Heart left ventricle (tissue), 16 donors: ENCODE results near the gene SPTLC3. TPM values are rescaled to one million over a fixed set of nuclear protein-coding genes. Genes with fewer than 3 reads are reported as not detected.

Experiments used
- ATAC-seq, 4 donors: fragments of 200-7000 bp; cut with Tn5 transposase; one replicate each; pipeline ENCODE4 v1.9.1; 2020 to 2022; ENCODE audit warnings: moderate library complexity in 4 of 4, mild to moderate bottlenecking in 3 of 4, moderate number of reproducible peaks in 1 of 4
- DNase-seq, 5 donors: peaks; one replicate each; pipeline ENCODE4 v3.0.0-alpha.2; 2020
- H3K27ac ChIP-seq, 12 donors: fragments of 200-600 bp; sonication (generic) in 4 of 12; one replicate each; pipeline versions ENCODE4 v1.5.0 to v1.8.0; 2016 to 2022; ENCODE audit warnings: mild to moderate bottlenecking in 2 of 12
- H3K27me3 ChIP-seq, 9 donors: fragments of 200-600 bp; sonication (generic) in 2 of 9; one replicate each; pipeline versions ENCODE4 v1.5.1 to v1.8.0; 2016 to 2022; ENCODE audit warnings: mild to moderate bottlenecking in 3 of 9
- H3K36me3 ChIP-seq, 9 donors: fragments of 200-600 bp; sonication (generic) in 2 of 9; one replicate each; pipeline versions ENCODE4 v1.5.0 to v1.8.0; 2018 to 2022; ENCODE audit warnings: mild to moderate bottlenecking in 2 of 9
- H3K4me1 ChIP-seq, 12 donors: fragments of 200-600 bp; sonication (generic) in 4 of 12; one replicate each; pipeline versions ENCODE4 v1.5.0 to v1.8.0; 2016 to 2022; ENCODE audit warnings: mild to moderate bottlenecking in 3 of 12
- H3K4me3 ChIP-seq, 12 donors: fragments of 200-600 bp; sonication (generic) in 4 of 12; one replicate each; pipeline versions ENCODE4 v1.5.0 to v1.8.0; 2017 to 2022; ENCODE audit warnings: mild to moderate bottlenecking in 9 of 12, moderate library complexity in 4 of 12
- H3K9me3 ChIP-seq, 12 donors: fragments of 200-600 bp; sonication (generic) in 4 of 12; one replicate each; pipeline versions ENCODE4 v1.5.0 to v1.8.0; 2016 to 2022; ENCODE audit warnings: mild to moderate bottlenecking in 1 of 12
- POLR2A ChIP-seq, 2 donors: fragments of 450-650 bp; IDR thresholded peaks; one replicate each; pipeline ENCODE4 v1.6.1; 2017; ENCODE audit warnings: antibody characterized with exemption in 2 of 2, mild to moderate bottlenecking in 2 of 2, moderate library complexity in 2 of 2
- WGBS, 4 donors: extraction: QIAGEN DNeasy Blood & Tissue Kit in 2 of 4; methylation state at CpG; one replicate each; pipeline versions ENCODE4 v1.1.5 to v1.1.7; 2013 to 2018; 5-methylcytosine and 5-hydroxymethylcytosine counted together
- intact Hi-C, 10 donors: fragments of 100-400 bp; cut with DNase I; formaldehyde crosslinking; loops; one replicate each; pipeline versions ENCODE4 v1.11.1 to v1.14.2; 2022
- polyA plus RNA-seq, 2 donors: library from polyadenylated mRNA; stranded (reverse); fragments of 200-250 nt; gene quantifications; one replicate each; pipeline ENCODE4 v1.2.3, GENCODE V29; 2013
- total RNA-seq, 9 donors: library from RNA; depleted of rRNA in 2 of 9; stranded (reverse); fragments of >200 nt in 2 of 9; fragmentation: NEBNext Ultra II Directional in 3 of 9; extraction: Animal tissue kit (Norgen Biotek cat#: 25700) in 3 of 9; gene quantifications; one replicate each; pipeline versions ENCODE4 v1.1.0 to v1.2.4, GENCODE V29; 2016 to 2023
- TF ChIP-seq, protein P1 (sequence below), 12 donors: fragments of 200-600 bp; sonication (generic) in 4 of 12; IDR thresholded peaks; one replicate each; pipeline versions ENCODE4 v1.5.0 to v1.8.0; 2018 to 2022; ENCODE audit warnings: antibody characterized with exemption in 12 of 12, mild to moderate bottlenecking in 5 of 12
- donor health status: ischemic (EF 13 %, LVEDD 7.1; RV severe dilation, severe dysfunction).
- donor health status: healthy with polysubstance abuse.
- donor health status: DM: no; HTN: yes; CAD: no.
- donor health status: DM: no; HTN: no; CAD: no.
- donor health status: ischemic (EF 25% LVEDD 6.9; RV normal size, moderate dysfunction).
- donor health status: ischemic (EF 25% LVEDD 5.7; RV mildly dilated, moderate dysfunction).
- donor health status: healthy.
- donor health status: DM: yes; HTN: yes; CAD: no.
- donor health status: ischemic (EF 35%, LVEDD 5.7; RV mildly dilated, moderate dysfunction).
- donor health status: nonischemic (EF 11% LVEDD 7.7; RV severe dilation, severe dysfunction).
- donor health status: DM: yes; HTN: yes; CAD: no.
- donor health status: PGD.
- donor health status: ischemic (EF 29% LVEDD 5.4; RV normal size, mild dysfunction).
- donor health status: nonischemic (EF 23%, LVEDD 6.1; RV moderate dilation, normal function).

Gene SPTLC3
- total and polyA plus RNA-seq, 11 donors: 0.57 to 15.4 (median 6.0) TPM

DNA sequence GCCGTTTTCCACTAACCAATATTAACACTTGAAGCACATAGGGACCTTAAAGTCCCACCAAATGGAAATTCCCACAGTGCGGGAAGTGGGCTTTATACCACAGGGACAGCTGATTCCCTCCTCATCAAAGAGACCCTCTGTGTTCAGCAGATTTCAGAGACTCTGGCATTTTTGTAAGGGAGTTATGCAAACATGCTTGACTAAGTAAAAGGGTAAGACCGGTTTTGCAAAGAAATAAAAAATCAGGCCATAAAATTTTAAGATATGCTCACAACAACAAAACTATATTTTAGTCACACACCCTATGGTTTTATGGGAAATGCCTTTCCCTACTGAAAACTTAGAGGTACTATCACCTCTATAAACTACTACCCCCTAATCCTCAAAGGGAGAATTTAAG lies 45.4 kb upstream of the SPTLC3 start:
- Histone ChIP-seq H3K27ac (no peak overlapping the region), H3K4me1 (no peaks in the 10 kb centered on the region), H3K9me3 (no peaks in the 10 kb centered on the region), H3K36me3 (no peaks in the 10 kb centered on the region), H3K4me3 (no peak overlapping the region), H3K27me3 (peaks cover 0 to 7% (median 0%) of the 10 kb centered on the region in 9 donors)
- 56 to 89% (median 66%) methylated on average over 3 of the region's 3 CpGs for WGBS, 4 donors
- DNase-seq (no peak), ATAC-seq (no peak)
- intact Hi-C loops: loop anchor here in 1 of 10 donors (10.0 kb wide), 1 partner anchor 1289 kb away; no protein-coding TSS in a partner anchor
- no peak for TF ChIP-seq POLR2A (IDR thresholded peaks at IDR 0.05)
- TF ChIP-seq, protein P1, sequence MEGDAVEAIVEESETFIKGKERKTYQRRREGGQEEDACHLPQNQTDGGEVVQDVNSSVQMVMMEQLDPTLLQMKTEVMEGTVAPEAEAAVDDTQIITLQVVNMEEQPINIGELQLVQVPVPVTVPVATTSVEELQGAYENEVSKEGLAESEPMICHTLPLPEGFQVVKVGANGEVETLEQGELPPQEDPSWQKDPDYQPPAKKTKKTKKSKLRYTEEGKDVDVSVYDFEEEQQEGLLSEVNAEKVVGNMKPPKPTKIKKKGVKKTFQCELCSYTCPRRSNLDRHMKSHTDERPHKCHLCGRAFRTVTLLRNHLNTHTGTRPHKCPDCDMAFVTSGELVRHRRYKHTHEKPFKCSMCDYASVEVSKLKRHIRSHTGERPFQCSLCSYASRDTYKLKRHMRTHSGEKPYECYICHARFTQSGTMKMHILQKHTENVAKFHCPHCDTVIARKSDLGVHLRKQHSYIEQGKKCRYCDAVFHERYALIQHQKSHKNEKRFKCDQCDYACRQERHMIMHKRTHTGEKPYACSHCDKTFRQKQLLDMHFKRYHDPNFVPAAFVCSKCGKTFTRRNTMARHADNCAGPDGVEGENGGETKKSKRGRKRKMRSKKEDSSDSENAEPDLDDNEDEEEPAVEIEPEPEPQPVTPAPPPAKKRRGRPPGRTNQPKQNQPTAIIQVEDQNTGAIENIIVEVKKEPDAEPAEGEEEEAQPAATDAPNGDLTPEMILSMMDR (IDR thresholded peaks at IDR 0.05): no peak

DNA sequence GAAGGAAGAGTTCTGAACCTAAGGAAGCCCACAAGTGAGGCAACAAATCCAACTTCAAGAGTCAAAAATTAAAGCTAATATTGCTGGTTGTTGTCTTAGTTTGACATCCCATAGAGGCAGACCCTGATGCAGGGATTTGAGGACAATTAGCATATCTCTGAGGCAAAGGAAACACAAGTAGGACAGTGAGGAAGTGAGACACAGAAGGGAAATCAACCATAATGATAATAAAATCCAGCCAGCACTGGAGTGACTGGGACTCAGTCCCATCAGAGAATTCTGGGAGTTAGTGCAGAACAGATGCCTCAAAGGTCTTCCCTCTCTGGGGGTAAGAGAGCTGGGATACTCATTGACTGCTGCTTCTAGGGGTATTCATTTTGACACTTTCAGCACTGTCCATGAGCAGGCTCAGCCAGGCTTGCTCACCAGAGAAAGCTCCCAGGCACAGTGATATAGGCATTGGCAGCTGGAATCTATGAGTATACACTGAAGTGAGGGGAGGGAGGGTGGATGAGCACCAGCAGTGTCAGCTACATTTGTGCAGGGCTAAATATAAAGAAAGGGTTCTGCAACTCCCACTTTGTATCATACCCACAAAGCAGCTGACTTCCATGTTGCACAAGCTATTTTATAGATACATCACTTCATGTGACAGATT lies 43.4 kb upstream of the SPTLC3 start:
- H3K27me3 ChIP-seq: peaks cover 0 to 7% (median 0%) of the 10 kb centered on the region in 9 donors
- ATAC-seq: no peak
- intact Hi-C loops: loop anchor here in 2 of 10 donors (5.0 to 10.0 kb wide), 2 partner anchors 38 to 1291 kb away; no protein-coding TSS in a partner anchor

DNA sequence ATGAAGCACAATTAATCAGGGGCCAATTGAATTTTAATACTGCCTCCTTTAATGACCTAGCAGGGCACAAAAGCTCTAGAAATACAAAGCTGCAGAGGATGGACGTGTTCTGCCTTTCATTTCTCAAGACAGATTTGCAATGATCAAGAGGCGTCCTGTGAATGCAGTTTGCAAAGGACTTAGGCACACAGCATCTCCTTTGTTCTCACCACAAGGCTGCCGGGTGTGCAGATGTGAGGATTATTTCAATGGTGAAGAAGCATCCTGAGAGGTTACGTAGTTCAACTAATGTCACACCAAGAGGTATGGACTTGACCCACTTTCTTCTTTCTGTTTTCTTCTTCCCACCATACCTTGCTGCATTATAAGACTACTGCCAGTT lies 42.9 kb upstream of the SPTLC3 start:
- Histone ChIP-seq H3K4me1 (no peaks in the 10 kb centered on the region), H3K36me3 (no peaks in the 10 kb centered on the region), H3K4me3 (no peak overlapping the region), H3K9me3 (no peaks in the 10 kb centered on the region), H3K27me3 (peaks cover 0 to 6% (median 0%) of the 10 kb centered on the region in 9 donors), H3K27ac (no peak overlapping the region)
- intact Hi-C loops: loop anchor here in 2 of 10 donors (5.0 to 10.0 kb wide), 2 partner anchors 39 to 1291 kb away; no protein-coding TSS in a partner anchor
- ATAC-seq: no peak
- TF ChIP-seq, protein P1 (IDR thresholded peaks at IDR 0.05): no peak
- no peak for TF ChIP-seq POLR2A (IDR thresholded peaks at IDR 0.05)
- DNase-seq: no peak
- WGBS, 4 donors: 81 to 91% (median 82%) methylated on average over 4 of the region's 4 CpGs

More for the DNA sequence above, 43.4 kb upstream of the SPTLC3 start:
- H3K27ac ChIP-seq: no peak overlapping the region
- H3K4me1 ChIP-seq: no peaks in the 10 kb centered on the region
- no peaks in the 10 kb centered on the region for H3K9me3 ChIP-seq
- no peak overlapping the region for H3K4me3 ChIP-seq
- H3K36me3 ChIP-seq: no peaks in the 10 kb centered on the region
- TF ChIP-seq, protein P1 (IDR thresholded peaks at IDR 0.05): no peak
- TF ChIP-seq POLR2A (IDR thresholded peaks at IDR 0.05): no peak
- DNase-seq: no peak

DNA sequence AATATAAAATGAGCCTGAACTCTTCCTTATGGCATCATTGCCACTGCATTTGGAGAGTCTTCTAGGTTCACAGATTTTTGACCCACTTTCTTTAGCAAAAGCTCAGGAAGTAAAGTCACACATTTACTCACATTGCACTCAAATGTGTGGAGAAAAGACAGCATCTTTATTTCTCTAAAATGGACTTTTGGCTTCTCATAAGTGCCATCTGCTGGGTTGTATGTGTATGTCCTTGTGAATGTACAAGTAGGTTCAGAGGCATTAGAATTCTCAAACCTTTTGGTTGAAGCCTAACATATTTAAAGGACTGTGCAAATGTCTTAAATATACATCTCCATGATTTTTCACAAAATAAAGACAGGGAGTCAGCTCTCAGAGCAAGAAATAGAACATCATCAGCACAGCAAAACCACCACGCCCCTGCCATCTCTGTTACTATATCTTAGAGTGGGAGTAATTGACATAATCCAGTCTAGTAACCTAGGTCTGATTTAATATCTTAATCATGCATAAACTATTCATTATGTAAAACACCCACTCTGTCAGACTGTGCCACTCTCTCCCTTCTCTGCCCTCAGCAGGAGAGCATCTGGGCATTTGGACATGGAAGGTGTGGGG lies 42.2 kb upstream of the SPTLC3 start:
- TF ChIP-seq POLR2A (IDR thresholded peaks at IDR 0.05): no peak
- TF ChIP-seq, protein P1 (IDR thresholded peaks at IDR 0.05): peak in 8 of 12 donors; percentile 14 to 43 (median 36)

More for the DNA sequence above, 42.2 kb upstream of the SPTLC3 start:
- intact Hi-C loops: loop anchor here in 2 of 10 donors (5.0 to 10.0 kb wide), 2 partner anchors 39 to 1292 kb away; no protein-coding TSS in a partner anchor
- no peak overlapping the region for H3K4me3 ChIP-seq
- H3K4me1 ChIP-seq: no peaks in the 10 kb centered on the region
- no peaks in the 10 kb centered on the region for H3K27me3 ChIP-seq
- ATAC-seq: no peak
- DNase-seq: no peak
- H3K36me3 ChIP-seq: no peaks in the 10 kb centered on the region
- H3K27ac ChIP-seq: no peak overlapping the region
- H3K9me3 ChIP-seq: no peaks in the 10 kb centered on the region
- 0 to 94% (median 32%) methylated on average over 1 of the region's 1 CpG for WGBS, 4 donors
